NCI-H82 treated with DMSO at 0.1 percent for 48 hours (cell line): Measurements from ENCODE around the gene E4F1.
"Not testable (repeated sequence)": the region's sequence is repeated elsewhere in the genome, so short reads cannot be mapped to it uniquely, and the experiment has no call there.

Experiments used
- DNase-seq: peaks from one replicate; lab custom pipeline; 2025; ENCODE audit not compliant: unreplicated experiment; lab: John Stamatoyannopoulos, UW

Gene E4F1

DNA sequence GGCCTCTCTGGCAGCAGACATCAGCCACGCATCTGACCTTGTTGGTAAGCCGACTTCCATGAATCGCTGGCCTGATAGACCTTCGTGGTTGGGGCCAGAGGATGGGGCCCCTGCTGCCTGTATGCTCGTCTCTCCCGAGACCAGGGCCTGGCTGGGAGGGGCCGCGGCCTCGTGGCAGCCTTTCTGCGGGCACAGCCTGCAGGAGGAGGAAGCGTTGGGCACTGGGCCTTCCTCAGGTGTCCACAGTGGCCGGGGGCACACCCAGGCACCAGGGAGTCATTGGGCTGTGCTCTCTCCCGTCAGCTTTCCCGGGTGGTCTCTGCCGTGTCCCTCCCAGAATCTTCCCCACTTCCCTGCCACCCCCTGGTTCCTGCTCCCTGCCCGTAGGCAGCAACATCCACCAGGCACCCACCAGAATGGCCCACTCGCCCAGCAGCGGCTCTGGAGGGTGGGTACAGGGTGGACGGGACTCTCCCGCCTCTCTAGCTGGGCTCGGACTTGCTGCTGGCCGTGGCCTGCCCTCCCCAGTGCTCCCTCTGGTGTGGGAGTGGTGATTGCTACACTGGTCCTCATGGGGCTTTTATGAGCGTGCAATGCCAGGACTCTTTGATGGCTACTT, 6.3 kb downstream of the E4F1 start:
- DNase-seq, result no peak

DNA sequence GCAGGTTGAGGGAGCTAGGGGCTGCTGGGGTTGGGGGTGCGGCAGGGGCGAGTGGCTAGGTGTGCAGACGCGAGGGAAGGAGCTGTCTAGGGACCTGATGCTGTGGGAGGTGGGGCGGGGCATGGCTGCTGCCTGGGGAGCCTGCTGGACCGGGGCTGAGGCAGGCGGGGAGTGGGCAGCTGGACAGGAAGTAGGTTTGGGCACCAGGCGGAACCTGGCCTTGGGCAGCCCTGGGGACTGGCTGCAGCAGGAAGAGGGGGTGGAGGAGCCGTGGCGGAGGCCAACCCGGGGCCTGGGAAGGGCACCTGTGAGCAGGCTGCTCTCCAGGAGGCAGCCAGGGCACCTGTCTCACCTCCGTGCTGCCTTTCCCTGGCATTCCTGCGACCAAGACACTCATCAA, 7.0 kb downstream of the E4F1 start:
- DNase-seq, result no peak

DNA sequence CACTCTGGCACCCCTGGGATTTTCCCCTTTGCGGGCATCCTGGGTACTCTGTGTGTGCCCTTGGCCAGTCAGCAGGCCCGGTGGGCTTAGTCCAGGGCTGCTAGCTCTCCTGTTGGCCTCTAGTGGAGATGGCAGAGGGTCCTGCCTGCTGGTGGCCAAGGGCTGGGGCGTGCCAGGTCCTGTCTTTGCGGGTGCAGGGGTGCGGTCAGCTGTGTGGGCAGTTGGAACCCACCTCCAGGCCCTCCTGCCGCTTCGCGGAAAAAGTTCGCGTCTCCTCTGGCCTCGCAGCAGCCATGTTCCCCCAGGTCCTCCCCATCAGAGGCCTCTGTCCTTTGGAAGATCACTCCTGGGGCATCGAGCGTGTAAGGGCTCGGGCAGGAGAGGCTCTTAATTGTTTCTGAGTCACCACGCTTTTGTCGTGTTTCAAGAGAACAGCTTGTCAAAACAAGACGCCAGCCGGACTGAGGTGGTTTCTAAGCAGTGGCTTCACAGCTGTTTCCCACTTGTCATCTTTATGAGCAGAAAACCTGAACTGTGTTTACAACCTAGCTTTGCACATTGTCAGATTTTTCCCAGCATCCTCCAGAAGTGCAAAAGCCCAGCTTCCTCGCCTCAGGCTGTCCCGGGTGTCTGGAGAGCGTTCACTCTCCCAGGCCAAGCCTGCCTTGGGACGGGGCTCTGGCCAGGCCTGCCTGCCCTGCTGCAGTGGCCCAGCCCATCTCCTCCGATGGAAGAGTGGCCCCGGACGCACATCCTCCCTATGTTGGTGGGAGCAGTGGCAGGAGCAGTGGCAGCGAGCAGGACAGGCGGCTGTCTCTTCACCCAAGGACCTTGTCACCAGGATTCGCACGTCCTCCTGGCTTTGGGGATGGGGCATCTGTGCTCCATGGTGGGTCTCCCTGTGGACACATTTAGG, 7.9 kb downstream of the E4F1 start:
- DNase-seq, result no peak

DNA sequence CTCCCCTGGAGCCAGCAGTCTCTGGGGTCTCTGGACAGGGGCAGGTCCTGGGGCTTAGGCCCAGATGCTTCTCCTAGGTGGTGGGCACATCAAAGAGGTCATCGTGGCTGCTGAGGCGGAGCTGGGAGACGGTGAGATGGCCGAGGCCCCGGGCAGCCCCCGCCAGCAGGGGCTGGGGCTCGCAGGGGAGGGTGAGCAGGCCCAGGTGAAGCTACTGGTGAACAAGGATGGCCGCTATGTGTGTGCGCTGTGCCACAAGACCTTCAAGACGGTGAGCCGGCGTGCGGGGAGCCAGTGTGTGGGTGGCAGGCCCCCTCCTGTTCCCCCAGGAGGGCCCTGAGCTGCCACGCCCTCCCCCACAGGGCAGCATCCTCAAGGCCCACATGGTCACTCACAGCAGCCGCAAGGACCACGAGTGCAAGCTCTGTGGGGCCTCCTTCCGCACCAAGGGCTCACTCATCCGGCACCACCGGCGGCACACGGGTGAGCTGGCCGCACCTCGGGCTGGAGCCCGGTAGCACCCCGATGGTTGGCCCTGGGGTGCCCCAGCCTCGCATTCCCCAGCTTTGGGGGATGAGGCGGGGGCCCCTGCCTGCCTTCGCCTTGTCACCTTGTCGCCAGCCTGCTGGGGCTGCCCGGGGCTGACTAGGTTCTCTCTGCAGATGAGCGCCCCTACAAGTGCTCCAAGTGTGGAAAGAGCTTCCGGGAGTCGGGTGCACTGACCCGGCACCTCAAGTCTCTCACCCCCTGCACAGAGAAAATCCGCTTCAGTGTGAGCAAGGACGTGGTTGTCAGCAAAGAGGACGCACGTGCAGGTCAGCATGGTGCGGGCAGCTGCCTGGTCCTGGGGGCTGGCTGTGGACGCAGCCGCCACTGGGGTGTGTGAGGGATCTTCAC, 9.0 kb downstream of the E4F1 start:
- DNase-seq, result no peak

DNA sequence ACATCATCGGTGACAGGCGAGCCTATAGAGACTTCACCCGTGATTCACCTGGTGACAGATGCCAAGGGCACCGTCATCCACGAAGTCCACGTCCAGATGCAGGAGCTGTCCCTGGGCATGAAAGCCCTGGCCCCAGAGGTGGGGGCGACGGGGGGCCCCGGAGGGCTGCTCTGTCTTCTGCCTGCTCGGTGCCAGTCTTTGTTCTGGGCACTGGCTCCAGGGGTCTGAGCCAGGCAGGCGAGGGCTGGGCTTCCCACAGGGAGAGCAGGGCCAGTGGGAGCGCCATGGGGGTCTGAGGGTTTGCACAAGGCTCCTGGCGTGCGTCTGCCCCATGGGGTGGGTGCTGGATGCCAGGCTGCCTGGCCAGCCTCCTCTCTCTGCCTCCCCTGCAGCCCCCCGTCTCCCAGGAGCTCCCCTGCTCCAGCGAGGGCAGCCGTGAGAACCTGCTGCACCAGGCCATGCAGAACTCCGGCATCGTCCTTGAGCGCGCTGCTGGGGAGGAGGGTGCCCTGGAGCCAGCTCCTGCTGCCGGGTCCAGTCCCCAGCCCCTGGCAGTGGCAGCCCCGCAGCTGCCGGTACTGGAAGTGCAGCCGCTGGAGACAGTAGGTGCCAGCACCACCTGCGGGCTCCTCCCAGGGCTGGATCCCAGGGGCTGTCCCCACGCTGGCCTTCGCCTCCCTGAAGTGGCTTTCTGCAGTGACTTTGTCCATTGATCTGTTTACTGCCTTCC, 9.8 kb downstream of the E4F1 start:
- no peak for DNase-seq

DNA sequence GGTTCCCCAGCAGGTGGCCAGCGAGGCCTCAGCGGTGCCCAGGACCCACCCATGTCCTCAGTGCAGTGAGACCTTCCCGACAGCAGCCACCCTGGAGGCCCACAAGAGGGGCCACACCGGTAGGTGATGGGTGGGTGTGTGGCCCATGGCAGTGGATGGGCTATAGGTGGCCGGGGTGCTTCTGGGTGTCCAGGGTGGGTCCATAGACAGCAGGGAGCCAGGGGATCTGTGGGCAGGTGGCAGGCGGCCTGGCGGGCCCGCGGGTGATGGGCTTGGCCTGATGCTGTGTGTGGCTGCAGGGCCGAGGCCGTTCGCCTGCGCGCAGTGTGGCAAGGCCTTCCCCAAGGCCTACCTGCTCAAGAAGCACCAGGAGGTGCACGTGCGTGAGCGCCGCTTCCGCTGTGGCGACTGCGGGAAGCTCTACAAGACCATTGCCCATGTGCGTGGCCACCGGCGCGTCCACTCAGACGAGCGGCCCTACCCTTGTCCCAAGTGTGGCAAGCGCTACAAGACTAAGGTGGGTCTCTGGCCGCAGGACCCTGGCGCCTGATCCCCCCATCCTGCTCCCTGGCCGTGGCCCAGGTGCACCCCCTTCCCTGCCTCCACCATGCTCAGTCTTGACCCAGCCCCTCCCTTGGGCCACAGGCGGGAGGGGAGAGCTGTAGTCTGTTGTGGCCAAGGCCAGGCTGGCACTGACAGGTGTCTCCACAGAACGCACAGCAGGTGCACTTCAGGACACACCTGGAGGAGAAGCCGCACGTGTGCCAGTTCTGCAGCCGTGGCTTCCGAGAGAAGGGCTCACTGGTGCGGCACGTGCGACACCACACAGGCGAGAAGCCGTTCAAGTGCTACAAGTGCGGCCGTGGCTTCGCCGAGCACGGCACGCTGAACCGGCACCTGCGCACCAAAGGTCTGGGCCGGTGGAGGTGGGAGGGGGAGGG, 10.8 kb downstream of the E4F1 start:
- DNase-seq, result no peak

DNA sequence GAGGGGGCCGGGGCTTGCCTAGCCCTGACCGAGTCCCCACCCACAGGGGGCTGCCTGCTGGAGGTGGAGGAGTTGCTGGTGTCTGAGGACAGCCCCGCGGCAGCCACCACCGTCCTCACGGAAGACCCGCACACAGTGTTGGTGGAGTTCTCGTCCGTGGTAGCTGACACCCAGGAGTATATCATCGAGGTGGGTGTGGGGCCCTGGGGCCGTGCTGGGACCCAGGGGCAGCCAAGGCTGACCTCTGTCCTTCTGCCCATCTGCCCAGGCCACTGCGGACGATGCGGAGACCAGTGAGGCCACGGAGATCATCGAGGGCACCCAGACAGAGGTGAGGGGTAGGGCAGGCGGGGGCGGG, 11.4 kb downstream of the E4F1 start:
- no peak for DNase-seq

DNA sequence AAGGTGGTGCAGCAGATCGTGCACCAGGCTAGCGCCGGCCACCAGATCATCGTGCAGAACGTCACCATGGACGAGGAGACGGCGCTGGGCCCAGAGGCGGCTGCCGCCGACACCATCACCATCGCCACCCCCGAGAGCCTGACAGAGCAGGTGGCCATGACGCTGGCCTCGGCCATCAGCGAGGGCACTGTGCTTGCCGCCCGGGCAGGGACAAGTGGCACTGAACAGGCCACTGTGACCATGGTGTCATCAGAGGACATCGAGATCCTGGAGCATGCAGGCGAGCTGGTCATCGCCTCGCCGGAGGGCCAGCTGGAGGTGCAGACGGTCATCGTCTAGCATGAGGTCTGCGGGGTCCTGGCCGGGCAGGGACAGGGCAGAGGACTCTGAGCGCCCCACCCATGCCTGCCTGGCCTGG, 11.9 kb downstream of the E4F1 start:
- no peak for DNase-seq

DNA sequence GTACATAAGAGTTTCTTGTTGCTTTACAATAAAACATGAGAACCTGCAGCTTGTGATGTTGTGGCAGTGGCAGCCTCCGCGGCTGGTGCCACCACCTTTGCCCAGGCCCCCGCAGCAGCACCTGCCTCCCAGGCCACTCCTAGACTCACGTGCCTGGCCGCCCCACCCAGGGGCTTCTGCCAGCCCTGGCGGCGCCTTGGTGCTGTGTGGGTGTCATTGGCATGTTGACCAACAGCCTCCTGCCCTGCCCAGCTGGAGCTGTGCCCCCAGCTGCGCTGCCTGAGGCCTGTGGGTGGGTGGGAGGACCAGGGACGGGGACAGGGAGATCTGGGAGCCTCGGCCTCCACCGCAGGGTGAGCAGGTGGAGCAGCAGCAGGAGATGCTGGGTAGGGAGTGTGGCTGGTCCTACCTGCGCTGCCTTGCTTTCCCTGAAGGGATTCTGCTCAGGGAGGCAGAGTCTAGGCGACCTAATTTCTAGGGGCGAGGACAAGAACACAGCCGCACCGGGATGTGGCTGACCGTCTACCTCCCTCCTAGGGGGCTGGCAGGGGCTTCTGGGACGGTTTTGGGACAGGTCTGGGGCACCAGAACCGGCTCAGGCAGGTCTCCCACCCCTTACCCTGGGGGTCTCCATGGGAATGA, 12.4 kb downstream of the E4F1 start:
- no peak for DNase-seq

DNA sequence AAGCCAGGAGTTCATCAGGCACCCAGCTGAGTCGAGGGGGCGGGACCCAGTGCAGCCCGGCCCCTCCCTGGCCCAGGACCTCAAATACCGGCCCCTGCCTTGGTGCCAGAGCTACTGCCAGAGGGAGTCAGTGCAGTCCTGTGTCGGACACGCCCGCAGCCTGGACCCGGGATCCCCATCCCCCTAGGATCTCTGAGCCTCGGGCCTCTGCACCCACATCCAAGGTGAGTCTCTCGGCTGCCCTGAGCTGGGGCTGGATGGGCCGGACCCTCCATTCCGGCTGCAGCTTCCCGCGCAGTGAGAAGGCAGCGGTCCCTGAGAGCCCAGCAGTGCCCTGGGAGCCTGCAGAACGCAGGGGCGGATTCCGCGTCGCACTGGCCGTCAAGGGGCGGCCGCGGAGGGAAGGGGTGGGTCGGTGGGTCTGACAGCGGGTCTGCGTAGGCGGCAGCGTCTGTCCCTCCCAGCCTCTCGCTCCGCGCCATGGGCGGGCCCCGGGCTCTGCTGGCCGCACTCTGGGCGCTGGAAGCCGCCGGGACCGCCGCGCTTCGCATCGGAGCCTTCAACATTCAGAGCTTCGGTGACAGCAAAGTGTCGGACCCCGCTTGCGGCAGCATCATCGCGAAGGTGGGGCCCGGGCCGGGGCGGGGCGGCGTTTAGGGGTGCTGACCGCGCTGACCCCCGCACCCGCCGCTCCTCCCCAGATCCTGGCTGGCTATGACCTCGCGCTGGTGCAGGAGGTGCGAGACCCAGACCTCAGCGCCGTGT, 13.1 kb downstream of the E4F1 start, which contains the start of gene DNASE1L2:
DNASE1L2 (plus strand) TSS at position 108 of the 765 bp plus-strand sequence; CDS start at position 481, 373 bp downstream.
- no peak for DNase-seq

DNA sequence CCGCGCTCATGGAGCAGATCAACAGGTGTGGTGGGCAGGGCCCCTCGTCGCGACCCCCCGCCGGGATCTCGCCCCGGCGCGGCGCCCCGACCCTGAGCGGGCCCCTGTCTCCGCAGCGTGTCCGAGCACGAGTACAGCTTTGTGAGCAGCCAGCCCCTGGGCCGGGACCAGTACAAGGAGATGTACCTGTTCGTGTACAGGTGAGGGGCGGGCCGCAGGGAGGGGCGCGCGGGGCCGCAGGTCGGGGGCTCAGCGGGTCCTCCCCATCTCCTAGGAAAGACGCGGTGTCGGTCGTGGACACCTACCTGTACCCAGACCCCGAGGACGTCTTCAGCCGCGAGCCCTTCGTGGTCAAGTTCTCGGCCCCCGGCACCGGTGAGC, 13.7 kb downstream of the E4F1 start:
- DNase-seq, result no peak

DNA sequence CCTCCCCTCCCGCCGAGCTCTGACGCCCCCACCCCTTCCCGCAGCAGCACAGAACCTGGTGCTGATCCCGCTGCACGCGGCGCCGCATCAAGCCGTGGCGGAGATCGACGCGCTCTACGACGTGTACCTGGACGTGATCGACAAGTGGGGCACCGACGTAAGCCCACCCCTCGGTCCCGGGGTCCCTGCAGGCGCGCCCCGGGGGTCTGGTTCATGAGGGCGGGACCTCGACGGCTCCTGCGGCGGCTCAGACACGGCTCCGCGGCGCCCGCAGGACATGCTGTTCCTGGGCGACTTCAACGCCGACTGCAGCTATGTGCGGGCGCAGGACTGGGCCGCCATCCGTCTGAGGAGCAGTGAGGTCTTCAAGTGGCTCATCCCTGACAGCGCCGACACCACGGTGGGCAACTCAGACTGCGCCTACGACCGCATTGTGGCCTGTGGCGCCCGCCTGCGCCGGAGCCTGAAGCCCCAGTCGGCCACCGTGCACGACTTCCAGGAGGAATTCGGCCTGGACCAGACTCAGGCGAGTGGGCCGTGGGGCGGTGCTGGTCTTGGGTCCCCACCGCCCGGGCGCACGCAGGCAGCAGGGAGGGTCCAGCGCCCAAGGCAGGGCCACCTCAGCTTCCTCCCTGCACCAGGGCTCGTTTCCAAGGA, 14.2 kb downstream of the E4F1 start:
- no peak for DNase-seq

DNA sequence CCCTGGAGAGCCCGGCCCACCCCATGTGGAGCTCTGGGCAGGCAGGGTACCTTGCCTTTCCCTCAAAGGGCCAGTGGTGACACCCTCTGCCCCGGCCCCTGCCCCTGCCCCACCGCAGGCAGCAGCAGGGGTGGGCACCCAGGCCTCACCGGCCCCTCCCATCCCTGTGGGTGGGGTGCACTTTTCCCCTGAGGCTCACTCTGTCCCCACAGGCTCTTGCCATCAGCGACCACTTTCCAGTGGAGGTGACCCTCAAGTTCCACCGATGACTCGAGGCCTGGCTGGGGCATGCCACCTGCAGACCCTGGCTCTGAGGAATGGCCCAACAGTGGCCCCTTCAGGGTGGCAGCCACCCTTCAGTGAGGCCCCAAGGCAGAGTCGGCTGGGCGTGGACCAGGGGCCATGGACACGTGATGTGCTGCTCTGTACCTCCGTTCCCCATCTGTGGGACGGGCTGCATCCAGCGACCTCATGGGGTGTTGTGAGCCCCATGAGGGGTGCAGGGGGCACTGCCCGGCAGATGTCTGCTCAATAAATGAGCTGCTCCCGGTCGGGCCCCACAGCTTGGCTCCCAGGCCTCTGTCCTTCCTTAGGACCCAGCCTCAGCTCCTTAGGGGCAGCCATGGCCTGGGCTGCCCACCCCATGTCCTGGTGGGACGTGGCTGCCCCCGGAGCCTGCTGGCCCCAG, 14.9 kb downstream of the E4F1 start:
- no peak for DNase-seq

DNA sequence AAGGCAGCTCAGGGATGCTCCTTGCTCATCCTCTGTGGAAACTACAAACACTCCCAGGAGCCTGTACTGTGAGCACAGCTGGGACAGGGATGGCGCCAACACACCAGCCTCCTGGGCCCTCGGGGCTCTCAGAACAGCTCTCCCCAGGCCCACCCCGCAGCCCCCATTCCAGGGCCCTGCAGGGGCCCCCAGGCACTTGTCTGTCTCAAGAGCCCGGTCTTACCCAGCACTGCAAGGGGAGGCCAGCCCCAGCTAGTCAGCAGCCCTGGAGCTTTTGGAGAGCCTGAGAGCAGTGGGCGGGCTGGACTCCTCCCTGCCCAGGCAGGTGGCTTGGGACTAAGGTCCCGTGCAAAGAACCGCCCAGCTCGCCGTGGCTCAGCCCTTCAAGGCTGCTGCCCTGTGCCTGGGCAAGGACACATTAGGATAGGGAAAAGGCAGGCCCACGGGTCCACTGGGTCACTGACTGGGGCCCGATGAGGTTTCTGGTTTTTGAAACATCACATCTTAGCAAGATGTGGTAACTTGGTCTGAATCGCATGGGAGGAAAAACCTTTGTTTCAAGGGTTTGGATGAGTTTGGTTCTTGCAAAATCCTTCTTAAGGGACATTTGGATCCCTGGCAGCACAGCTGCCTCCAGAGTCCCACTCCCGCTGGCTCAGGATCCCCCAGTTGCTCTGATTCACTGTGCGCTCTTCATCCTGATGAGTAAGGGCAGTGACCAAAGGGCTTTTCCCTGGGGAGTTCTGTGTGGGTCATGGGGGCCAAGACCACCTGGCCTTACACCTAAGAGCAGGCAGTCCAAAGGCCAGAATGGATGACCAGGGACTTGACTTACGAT, 15.7 kb downstream of the E4F1 start:
- DNase-seq, result no peak

DNA sequence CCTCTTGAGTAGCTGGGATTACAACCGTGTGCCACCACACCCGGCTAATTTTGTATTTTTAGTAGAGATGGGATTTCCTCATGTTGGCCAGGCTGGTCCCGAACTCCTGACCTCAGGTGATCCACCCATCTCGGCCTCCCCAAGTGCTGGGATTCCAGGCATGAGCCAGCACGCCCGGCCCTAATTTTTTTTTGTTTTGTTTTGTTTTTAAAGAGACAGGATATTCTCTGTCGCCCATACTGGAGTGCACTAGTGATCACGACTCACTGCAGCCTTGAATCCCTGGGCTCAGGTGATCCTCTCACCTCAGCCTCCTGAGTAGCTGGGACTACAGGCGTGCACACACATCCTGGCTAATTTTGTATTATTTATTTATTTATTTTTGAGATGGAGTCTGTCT, 16.9 kb downstream of the E4F1 start:
- not testable (repeated sequence) for DNase-seq

DNA sequence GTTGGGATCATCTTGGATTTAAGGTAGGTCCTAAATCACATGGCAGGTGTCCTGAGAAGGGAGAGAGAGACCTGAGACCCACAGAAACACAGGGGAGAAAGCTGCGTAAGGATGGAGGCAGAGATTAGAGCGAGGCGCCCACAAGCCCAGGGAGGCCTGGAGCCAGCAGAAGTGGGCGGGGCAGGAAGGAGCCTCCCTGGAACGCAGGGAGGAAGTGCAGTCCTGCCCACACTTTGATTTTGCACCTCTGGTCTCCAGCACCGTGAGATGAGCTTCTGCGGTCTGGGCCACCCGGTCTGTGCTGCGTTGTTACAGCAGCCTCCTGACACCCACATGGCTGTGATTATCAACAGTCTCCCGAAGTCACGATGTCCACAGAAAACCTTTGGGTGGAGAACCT, 19.2 kb downstream of the E4F1 start:
- no peak for DNase-seq
